H1 (cell line): Measurements from ENCODE around the gene MORC3. TPM values are rescaled to one million over a fixed set of nuclear protein-coding genes. Genes with fewer than 3 reads are reported as not detected.

Experiments used
- CTCF ChIA-PET: fragments of 300-600 bp; sonication (Branson Sonifier 250); formaldehyde crosslinking; loops from one replicate; lab custom pipeline; 2021; ENCODE audit not compliant: partially characterized antibody; lab: Charles Lee
- POLR2A ChIA-PET: fragments of 300-600 bp; sonication (Branson Sonifier 250); formaldehyde crosslinking; loops from one replicate; lab custom pipeline; 2021; ENCODE audit warnings: inconsistent platforms; ENCODE audit not compliant: partially characterized antibody; lab: Charles Lee
- DNase-seq, 2 experiments: peaks; one replicate each; pipeline versions ENCODE4 v3.0.0 to v3.0.0-alpha.2; 2010 to 2022; ENCODE audit warnings: low spot score in 2 of 2, low read depth in 1 of 2, mixed read lengths in 1 of 2
- FAIRE-seq: peaks from 2 replicates; lab custom pipeline; 2011; peaks lifted over from hg19 to GRCh38; lab: Jason Lieb, UNC
- H2AFZ ChIP-seq: 2 replicates; pipeline ENCODE4 v1.8.1; 2012; ENCODE audit warnings: low read length, inconsistent platforms
- H2AK5ac ChIP-seq: 2 replicates; pipeline ENCODE4 v1.6.1; 2013; ENCODE audit warnings: low read depth, low read length
- H2BK120ac ChIP-seq: replicated peaks from 2 replicates; pipeline ENCODE3; 2013; ENCODE audit warnings: low read depth, low read length, inconsistent platforms
- H2BK12ac ChIP-seq: 2 replicates; pipeline ENCODE4 v1.6.1; 2013; ENCODE audit warnings: low read depth, low read length
- H2BK15ac ChIP-seq: 2 replicates; pipeline ENCODE4 v1.6.1; 2013; ENCODE audit warnings: low read length
- H2BK20ac ChIP-seq: 2 replicates; pipeline ENCODE4 v1.6.1; 2013; ENCODE audit warnings: low read length
- H2BK5ac ChIP-seq: 2 replicates; pipeline ENCODE4 v1.6.1; 2013; ENCODE audit warnings: low read depth, low read length
- H3K14ac ChIP-seq: 2 replicates; pipeline ENCODE4 v1.6.1; 2013; ENCODE audit warnings: inconsistent platforms; ENCODE audit not compliant: insufficient read length
- H3K18ac ChIP-seq: 2 replicates; pipeline ENCODE4 v1.6.1; 2013; ENCODE audit warnings: low read length; ENCODE audit errors: extremely low read depth
- H3K23ac ChIP-seq: 2 replicates; pipeline ENCODE4 v1.6.1; 2013; ENCODE audit warnings: inconsistent platforms; ENCODE audit not compliant: insufficient read length
- H3K23me2 ChIP-seq: 2 replicates; pipeline ENCODE4 v1.6.1; 2013; ENCODE audit warnings: low read depth, low read length
- H3K27ac ChIP-seq: 2 replicates; pipeline ENCODE4 v1.6.1; 2011; ENCODE audit warnings: low read depth, low read length, inconsistent platforms
- H3K27me3 ChIP-seq, 4 experiments: replicated peaks in 1 of 4; 1 replicate in 1 of 4; 2 replicates in 3 of 4; pipeline versions ENCODE4 v1.6.1 to v1.8.1; 2011 to 2013; ENCODE audit warnings: low read length in 3 of 4, mild to moderate bottlenecking in 3 of 4, inconsistent platforms in 2 of 4, mixed read lengths in 2 of 4, moderate library complexity in 1 of 4; ENCODE audit not compliant: control insufficient read depth in 3 of 4, insufficient read depth in 3 of 4; ENCODE audit errors: extremely low read depth in 1 of 4
- H3K36me3 ChIP-seq, 4 experiments: 2 replicates each; pipeline versions ENCODE4 v1.6.1 to v1.8.1; 2011 to 2013; ENCODE audit warnings: mild to moderate bottlenecking in 4 of 4, low read length in 3 of 4, moderate library complexity in 2 of 4, control low read depth in 1 of 4, inconsistent platforms in 1 of 4; ENCODE audit not compliant: insufficient read depth in 4 of 4, control insufficient read depth in 2 of 4
- H3K4ac ChIP-seq: replicated peaks from 2 replicates; pipeline ENCODE3; 2013; ENCODE audit warnings: low read length, low read depth, mixed read lengths, inconsistent platforms; ENCODE audit not compliant: insufficient read length
- H3K4me1 ChIP-seq, 4 experiments: replicated peaks in 1 of 4; 1 replicate in 1 of 4; 2 replicates in 3 of 4; pipeline versions ENCODE4 v1.6.1 to v1.8.1; 2011 to 2013; ENCODE audit warnings: low read length in 3 of 4, inconsistent platforms in 2 of 4, mixed read lengths in 1 of 4; ENCODE audit not compliant: insufficient read depth in 4 of 4, control insufficient read depth in 3 of 4
- H3K4me2 ChIP-seq, 2 experiments: 2 replicates each; pipeline versions ENCODE4 v1.6.1 to v1.8.1; 2011 to 2013; ENCODE audit warnings: low read depth in 2 of 2, low read length in 2 of 2, control low read depth in 1 of 2, inconsistent platforms in 1 of 2, mild to moderate bottlenecking in 1 of 2; ENCODE audit not compliant: insufficient read depth in 1 of 2
- H3K4me3 ChIP-seq, 4 experiments: fragments of 200-600, 300-600 bp in 1 of 4; sonication (generic), shearing (Covaris generic), sonication (Bioruptor Twin) in 1 of 4; 2 replicates each; pipeline versions ENCODE4 v1.5.1 to v1.8.1; 2011 to 2016; ENCODE audit warnings: low read length in 4 of 4, low read depth in 3 of 4, control low read depth in 2 of 4, inconsistent platforms in 2 of 4, mild to moderate bottlenecking in 2 of 4, mixed read lengths in 1 of 4, moderate library complexity in 1 of 4; ENCODE audit not compliant: insufficient read depth in 2 of 4; ENCODE audit errors: extremely low read depth in 1 of 4
- H3K56ac ChIP-seq: replicated peaks from 2 replicates; pipeline ENCODE3; 2013; ENCODE audit warnings: low read depth, mild to moderate bottlenecking, mixed read lengths, low read length, inconsistent platforms; ENCODE audit not compliant: insufficient read length
- H3K79me1 ChIP-seq: 2 replicates; pipeline ENCODE4 v1.6.1; 2013; ENCODE audit warnings: low read depth, low read length, control low read depth
- H3K79me2 ChIP-seq, 2 experiments: 2 replicates each; pipeline versions ENCODE4 v1.6.1 to v1.8.1; 2012 to 2013; ENCODE audit warnings: low read length in 2 of 2, mild to moderate bottlenecking in 2 of 2, inconsistent platforms in 1 of 2; ENCODE audit not compliant: insufficient read depth in 2 of 2, control insufficient read depth in 1 of 2
- H3K9ac ChIP-seq, 4 experiments: replicated peaks in 1 of 4; 1 replicate in 1 of 4; 2 replicates in 3 of 4; pipeline versions ENCODE4 v1.6.1 to v1.8.1; 2011 to 2013; ENCODE audit warnings: low read depth in 3 of 4, low read length in 3 of 4, control low read depth in 2 of 4, mild to moderate bottlenecking in 2 of 4, moderate library complexity in 2 of 4, inconsistent platforms in 1 of 4; ENCODE audit errors: extremely low read depth in 1 of 4
- H3K9me3 ChIP-seq, 2 experiments: 2 replicates each; pipeline versions ENCODE4 v1.6.1 to v1.8.1; 2012 to 2013; ENCODE audit warnings: mild to moderate bottlenecking in 2 of 2, moderate library complexity in 2 of 2, control low read depth in 1 of 2, inconsistent platforms in 1 of 2, low read depth in 1 of 2, low read length in 1 of 2, mixed read lengths in 1 of 2; ENCODE audit not compliant: insufficient read depth in 2 of 2
- H4K20me1 ChIP-seq, 2 experiments: replicated peaks in 1 of 2; 2 replicates each; pipeline versions ENCODE3 to v1.8.1; 2011 to 2013; ENCODE audit warnings: inconsistent platforms in 2 of 2, low read length in 2 of 2, mild to moderate bottlenecking in 1 of 2; ENCODE audit not compliant: insufficient read depth in 2 of 2, control insufficient read depth in 1 of 2
- H4K5ac ChIP-seq: 2 replicates; pipeline ENCODE4 v1.6.1; 2013; ENCODE audit warnings: low read length, low read depth, mixed read lengths, inconsistent platforms; ENCODE audit not compliant: insufficient read length
- H4K8ac ChIP-seq: 2 replicates; pipeline ENCODE4 v1.8.0; 2013; ENCODE audit warnings: mild to moderate bottlenecking, moderate library complexity, low read length, inconsistent platforms; ENCODE audit not compliant: insufficient read depth; ENCODE audit errors: extremely low read depth
- H4K91ac ChIP-seq: replicated peaks from 2 replicates; pipeline ENCODE3; 2013; ENCODE audit warnings: low read length, mixed read lengths, inconsistent platforms; ENCODE audit not compliant: insufficient read length
- CHD2 ChIP-seq: IDR thresholded peaks from 2 replicates; pipeline ENCODE4 v1.6.1; 2012; ENCODE audit warnings: low read length, improper control_type of control experiment
- EZH2 ChIP-seq: fragments of 200-600 bp; sonication (generic); IDR thresholded peaks from 2 replicates; pipeline ENCODE4 v1.7.1; 2012; ENCODE audit warnings: low read depth, mild to moderate bottlenecking, moderate library complexity, low read length, inconsistent platforms; ENCODE audit not compliant: severe bottlenecking
- POLR2AphosphoS5 ChIP-seq: IDR thresholded peaks from 2 replicates; pipeline ENCODE4 v1.6.1; 2011; ENCODE audit warnings: low read depth, low read length
- SIN3A ChIP-seq, 2 experiments: IDR thresholded peaks in 1 of 2; conservative IDR thresholded peaks in 1 of 2; 2 replicates each; pipeline ENCODE4 v1.6.1; 2011 to 2012; ENCODE audit warnings: low read length in 2 of 2, improper control_type of control experiment in 1 of 2, low read depth in 1 of 2, mild to moderate bottlenecking in 1 of 2
- SRF ChIP-seq: IDR thresholded peaks from 2 replicates; pipeline ENCODE4 v1.6.1; 2011; ENCODE audit warnings: mild to moderate bottlenecking, low read depth, low read length, moderate library complexity
- TAF1 ChIP-seq: IDR thresholded peaks from 2 replicates; pipeline ENCODE4 v1.6.1; 2011; ENCODE audit warnings: mild to moderate bottlenecking, low read depth, low read length
- WGBS, 2 experiments: shearing (Covaris generic) in 1 of 2; methylation state at CpG; one replicate each; pipeline versions ENCODE4 v1.1.6 to v1.1.7; 2013 to 2015; ENCODE audit warnings: low lambda C conversion rate in 2 of 2, mixed read lengths in 2 of 2, inconsistent platforms in 1 of 2, low coverage in 1 of 2, missing lambda C conversion rate in 1 of 2; ENCODE audit not compliant: insufficient replicate concordance in 2 of 2, insufficient coverage in 1 of 2, insufficient read length in 1 of 2; ENCODE audit errors: extremely low coverage in 1 of 2, missing lambda C conversion rate in 1 of 2; 5-methylcytosine and 5-hydroxymethylcytosine counted together
- polyA plus RNA-seq, 7 experiments: library from polyadenylated mRNA; depleted of rRNA in 3 of 7; stranded (reverse) in 5 of 7; unstranded in 2 of 7; fragments of >200 nt in 5 of 7; fragments of 200-250 nt in 2 of 7; gene quantifications; 1 replicate in 5 of 7; 2 replicates in 1 of 7; 4 replicates in 1 of 7; pipeline versions ENCODE4 v1.2.1 to v1.2.3, GENCODE V29; 2011 to 2013; ENCODE audit warnings: missing spikeins in 2 of 7, mixed read lengths in 2 of 7
- total RNA-seq: library from RNA; stranded (reverse); fragmentation: NEBNext Ultra II Directional; extraction: Animal tissue kit (Norgen Biotek cat#: 25700); gene quantifications from 2 replicates; pipeline ENCODE4 v1.2.1, GENCODE V29; 2021
- TF ChIP-seq, protein P1 (sequence below): IDR thresholded peaks from 2 replicates; pipeline ENCODE4 v1.6.1; 2012; ENCODE audit warnings: inconsistent platforms

Gene MORC3
- total and polyA plus RNA-seq, 2 of the 8 experiments (the other 6 are each of a cell fraction or from before 2014, with no cell fraction given): 5.0 to 20.4 TPM

- peak; percentile 36 for FAIRE-seq
- Histone ChIP-seq H3K9ac (peak overlapping the region; percentile 45 to 86 (median 63)), H3K79me2 (peaks cover 50 to 60% of the 10 kb centered on the region in 2 experiments), H2BK5ac (no peak overlapping the region), H2BK20ac (no peak overlapping the region), H3K27ac (no peak overlapping the region), H2BK120ac (no peak overlapping the region), H3K4me2 (peak overlapping the region; percentile 65 to 84), H4K20me1 (peaks cover 0 to 4% of the 10 kb centered on the region in 2 experiments), H3K23ac (no peak overlapping the region), H3K4me1 (peaks cover 0 to 7% (median 2%) of the 10 kb centered on the region in 4 experiments; a peak in 4 of 7 replicates), H3K9me3 (no peaks in the 10 kb centered on the region), H2AFZ (no peak overlapping the region), H2BK15ac (no peak overlapping the region), H3K18ac (no peak overlapping the region), H3K27me3 (no peaks in the 10 kb centered on the region), H2AK5ac (no peak overlapping the region), H4K91ac (no peak overlapping the region), H4K5ac (no peak overlapping the region), H3K4ac (no peak overlapping the region), H3K4me3 (peak overlapping the region; percentile 77 to 97 (median 83)), H3K23me2 (peaks cover 4% of the 10 kb centered on the region), H2BK12ac (no peak overlapping the region), H3K14ac (no peak overlapping the region), H3K36me3 (peaks cover 0 to 2% (median 0%) of the 10 kb centered on the region in 4 experiments; a peak in 1 of 8 replicates), H4K8ac (no peak overlapping the region), H3K56ac (no peak overlapping the region), H3K79me1 (no peaks in the 10 kb centered on the region)
- no peak for TF ChIP-seq SRF
- no peak for TF ChIP-seq EZH2
- TF ChIP-seq SIN3A (conservative IDR thresholded peaks at IDR 0.05 in 1 of 2, IDR thresholded peaks at IDR 0.05 in 1 of 2; ENCODE audit: low read depth in 1 of 2, low read length in 2 of 2): 0 out of 4 replicates have a peak, but pooled peaks of 1 of the 2 experiments have one; percentile 52
- TF ChIP-seq CHD2: no peak
- TF ChIP-seq POLR2AphosphoS5: 0 out of 2 replicates have a peak, but pooled peaks have one; percentile 23
- 0 out of 2 replicates have a peak, but pooled peaks have one; percentile 36 for TF ChIP-seq TAF1
- TF ChIP-seq, protein P1, sequence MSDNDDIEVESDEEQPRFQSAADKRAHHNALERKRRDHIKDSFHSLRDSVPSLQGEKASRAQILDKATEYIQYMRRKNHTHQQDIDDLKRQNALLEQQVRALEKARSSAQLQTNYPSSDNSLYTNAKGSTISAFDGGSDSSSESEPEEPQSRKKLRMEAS: peak; percentile 52; the same call in 1 of the 2 replicates
- WGBS, 2 experiments: 14% methylated on average over 7 of the region's 8 CpGs; no CpG with 5 or more reads in 1 of the 2 experiments
- ChIA-PET CTCF (interaction anchor here (0.6 to 5.9 kb wide), 7 partner anchors 10 to 198 kb away, joined by 3 to 33 read pairs (median 5); no protein-coding TSS in a partner anchor), POLR2A (interaction anchor here (0.9 to 2.7 kb wide), 4 partner anchors 18 to 261 kb away, joined by 4 to 20 read pairs (median 5); no protein-coding TSS in a partner anchor)
- no peak for DNase-seq
Measured at GRCh38 chr21:36321325-36322082, 1.5 kb downstream of the MORC3 start.
